H9 (cell line): ENCODE data around the gene UNC5C. TPM values are rescaled to one million over a fixed set of nuclear protein-coding genes. Genes with fewer than 3 reads are reported as not detected.

Experiments
- DNase-seq: peaks from one replicate; pipeline ENCODE4 v3.0.0-alpha.2; 2017
- H2AFZ ChIP-seq: one replicate; pipeline ENCODE4 v1.6.1; 2013; ENCODE audit warnings: mild to moderate bottlenecking, low read length, control low read depth, moderate library complexity
- H2AK5ac ChIP-seq: 2 replicates; pipeline ENCODE4 v1.6.1; 2013; ENCODE audit warnings: low read length, control low read depth, mixed read lengths; ENCODE audit not compliant: insufficient read length
- H2BK120ac ChIP-seq: one replicate; pipeline ENCODE4 v1.6.1; 2013; ENCODE audit warnings: low read depth, mild to moderate bottlenecking, low read length, control low read depth, inconsistent platforms; ENCODE audit not compliant: poor library complexity, severe bottlenecking
- H2BK12ac ChIP-seq: 2 replicates; pipeline ENCODE4 v1.6.1; 2013; ENCODE audit warnings: low read length, control low read depth, mixed read lengths, low read depth; ENCODE audit not compliant: insufficient read length
- H2BK15ac ChIP-seq: 2 replicates; pipeline ENCODE4 v1.6.1; 2013; ENCODE audit warnings: low read depth, low read length, control low read depth
- H2BK20ac ChIP-seq: one replicate; pipeline ENCODE4 v1.6.1; 2013; ENCODE audit warnings: low read depth, mild to moderate bottlenecking, low read length, control low read depth, inconsistent platforms; ENCODE audit not compliant: poor library complexity, severe bottlenecking
- H2BK5ac ChIP-seq: 2 replicates; pipeline ENCODE4 v1.6.1; 2013; ENCODE audit warnings: low read length, control low read depth, mixed read lengths; ENCODE audit not compliant: insufficient read length
- H3K14ac ChIP-seq: 2 replicates; pipeline ENCODE4 v1.6.1; 2013; ENCODE audit warnings: low read length, control low read depth; ENCODE audit not compliant: insufficient read depth
- H3K18ac ChIP-seq: 2 replicates; pipeline ENCODE4 v1.6.1; 2013; ENCODE audit warnings: low read depth, mild to moderate bottlenecking, mixed read lengths, low read length, control low read depth; ENCODE audit not compliant: insufficient read length
- H3K23ac ChIP-seq: 2 replicates; pipeline ENCODE4 v1.6.1; 2013; ENCODE audit warnings: low read length, control low read depth, mixed read lengths, low read depth; ENCODE audit not compliant: insufficient read length
- H3K23me2 ChIP-seq: 2 replicates; pipeline ENCODE4 v1.6.1; 2013; ENCODE audit warnings: low read depth, mild to moderate bottlenecking, mixed read lengths, low read length, control low read depth; ENCODE audit not compliant: insufficient read length, poor library complexity, severe bottlenecking
- H3K27ac ChIP-seq: 2 replicates; pipeline ENCODE4 v1.5.1; 2013; ENCODE audit warnings: low read length, control low read depth, mixed read lengths, low read depth; ENCODE audit not compliant: insufficient read length
- H3K27me3 ChIP-seq: 2 replicates; pipeline ENCODE4 v1.6.1; 2013; ENCODE audit warnings: low read length, control low read depth, inconsistent platforms; ENCODE audit not compliant: insufficient read depth
- H3K4ac ChIP-seq: 2 replicates; pipeline ENCODE4 v1.6.1; 2013; ENCODE audit warnings: low read depth, mild to moderate bottlenecking, control low read depth, inconsistent platforms, low read length, moderate library complexity
- H3K4me1 ChIP-seq: 2 replicates; pipeline ENCODE4 v1.6.1; 2013; ENCODE audit warnings: low read length, control low read depth, inconsistent platforms; ENCODE audit not compliant: insufficient read depth
- H3K4me2 ChIP-seq: 2 replicates; pipeline ENCODE4 v1.6.1; 2013; ENCODE audit warnings: low read length, control low read depth, mixed read lengths; ENCODE audit not compliant: insufficient read length, insufficient read depth
- H3K56ac ChIP-seq: 2 replicates; pipeline ENCODE4 v1.6.1; 2013; ENCODE audit warnings: low read depth, mild to moderate bottlenecking, mixed read lengths, low read length, control low read depth; ENCODE audit not compliant: insufficient read length
- H3K79me1 ChIP-seq: 2 replicates; pipeline ENCODE4 v1.6.1; 2013; ENCODE audit warnings: low read depth, mild to moderate bottlenecking, moderate library complexity, low read length, control low read depth, inconsistent platforms; ENCODE audit not compliant: insufficient read depth, poor library complexity, severe bottlenecking
- H3K79me2 ChIP-seq: 2 replicates; pipeline ENCODE4 v1.6.1; 2013; ENCODE audit warnings: low read length, control low read depth, inconsistent platforms; ENCODE audit not compliant: insufficient read depth
- H3K9ac ChIP-seq: 2 replicates; pipeline ENCODE4 v1.6.1; 2013; ENCODE audit warnings: low read length, control low read depth, mixed read lengths; ENCODE audit not compliant: insufficient read length; ENCODE audit errors: extremely low read depth
- H3K9me3 ChIP-seq: one replicate; pipeline ENCODE4 v1.6.1; 2013; ENCODE audit warnings: low read depth, low read length, inconsistent platforms; ENCODE audit not compliant: control insufficient read depth
- H3T11ph ChIP-seq: one replicate; pipeline ENCODE4 v1.6.1; 2013; ENCODE audit warnings: mild to moderate bottlenecking, low read length, control low read depth, inconsistent platforms
- H4K20me1 ChIP-seq: one replicate; pipeline ENCODE4 v1.6.1; 2013; ENCODE audit not compliant: control insufficient read depth, insufficient read length, insufficient read depth
- H4K5ac ChIP-seq: 2 replicates; pipeline ENCODE4 v1.6.1; 2013; ENCODE audit warnings: low read depth, mild to moderate bottlenecking, mixed read lengths, low read length, control low read depth; ENCODE audit not compliant: insufficient read length
- H4K8ac ChIP-seq: replicated peaks from 2 replicates; pipeline ENCODE4 v1.6.1; 2013; ENCODE audit warnings: low read length, control low read depth, mixed read lengths, low read depth; ENCODE audit not compliant: insufficient read length
- H4K91ac ChIP-seq: 2 replicates; pipeline ENCODE4 v1.6.1; 2013; ENCODE audit warnings: low read depth, mild to moderate bottlenecking, moderate library complexity, mixed read lengths, low read length, control low read depth; ENCODE audit not compliant: insufficient read length
- H3K27ac Mint-ChIP-seq, 3 experiments: 2 replicates in 2 of 3; 3 replicates in 1 of 3; pipeline ENCODE4 v1.8.0; 2020 to 2021; ENCODE audit warnings: mixed read lengths in 3 of 3, mild to moderate bottlenecking in 1 of 3, moderate library complexity in 1 of 3
- H3K27me3 Mint-ChIP-seq: 2 replicates; pipeline ENCODE4 v1.8.0; 2021; ENCODE audit warnings: low read depth, mild to moderate bottlenecking, moderate library complexity, mixed read lengths
- H3K36me3 Mint-ChIP-seq, 3 experiments: 2 replicates in 2 of 3; 3 replicates in 1 of 3; pipeline ENCODE4 v1.8.0; 2020 to 2021; ENCODE audit warnings: low read depth in 3 of 3, mixed read lengths in 3 of 3; ENCODE audit not compliant: insufficient read depth in 1 of 3
- H3K4me1 Mint-ChIP-seq, 2 experiments: 2 replicates each; pipeline ENCODE4 v1.8.0; 2020; ENCODE audit warnings: mixed read lengths in 2 of 2
- H3K4me3 Mint-ChIP-seq, 2 experiments: 2 replicates in 1 of 2; 3 replicates in 1 of 2; pipeline ENCODE4 v1.8.0; 2020 to 2021; ENCODE audit warnings: mild to moderate bottlenecking in 2 of 2, mixed read lengths in 2 of 2, moderate library complexity in 1 of 2
- H3K9me3 Mint-ChIP-seq, 2 experiments: 2 replicates in 1 of 2; 3 replicates in 1 of 2; pipeline ENCODE4 v1.8.0; 2020; ENCODE audit warnings: mild to moderate bottlenecking in 2 of 2, mixed read lengths in 2 of 2, moderate library complexity in 1 of 2
- WGBS: extraction: QIAGEN DNeasy Blood & Tissue Kit; methylation state at CpG from one replicate; pipeline ENCODE4 v1.1.7; 2013; ENCODE audit warnings: missing lambda C conversion rate, low lambda C conversion rate, mixed read lengths; ENCODE audit not compliant: insufficient read length; ENCODE audit errors: extremely low coverage; 5-methylcytosine and 5-hydroxymethylcytosine counted together
- total RNA-seq: library from RNA; stranded (reverse); gene quantifications from 2 replicates; pipeline ENCODE4 v1.2.1, GENCODE V29; 2021
- TF ChIP-seq, protein P1 (sequence below): fragments of 200-600 bp; sonication (generic); conservative IDR thresholded peaks from 3 replicates; pipeline ENCODE4 v1.8.0; 2021; ENCODE audit warnings: antibody characterized with exemption, mild to moderate bottlenecking

The UNC5C gene
- total RNA-seq, 1 experiment from 2014 or later = not detected

DNA sequence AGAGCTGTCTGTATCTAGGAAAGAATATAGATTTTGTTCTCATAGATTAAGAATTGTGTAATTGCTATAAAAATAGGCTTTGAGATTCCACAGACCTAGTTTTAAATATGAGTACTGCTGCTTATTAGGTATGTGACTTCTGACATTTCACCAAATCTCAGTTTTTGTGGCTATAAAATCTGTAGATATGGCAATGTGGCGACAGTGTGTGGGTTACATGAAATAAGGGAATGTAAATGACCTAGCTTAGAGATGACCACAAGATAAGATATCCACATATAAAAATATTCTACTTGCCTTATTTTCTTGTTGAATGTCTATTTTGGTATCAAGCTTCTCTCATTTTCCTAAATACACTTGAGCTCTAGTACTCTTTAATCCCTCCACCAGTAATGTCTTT lies 193.8 kb downstream of the UNC5C start:
- Mint-ChIP-seq H3K27ac (no peak overlapping the region), H3K27me3 (no peaks in the 10 kb centered on the region), H3K4me3 (no peak overlapping the region), H3K36me3 (no peaks in the 10 kb centered on the region), H3K9me3 (no peaks in the 10 kb centered on the region), H3K4me1 (peaks cover 8 to 9% of the 10 kb centered on the region in 2 experiments; a peak in 2 of 4 replicates)
- H2BK12ac ChIP-seq = no peak overlapping the region
- H3K4ac ChIP-seq = no peak overlapping the region
- H2BK120ac ChIP-seq = no peak overlapping the region
- H4K8ac ChIP-seq = no peak overlapping the region
- H4K5ac ChIP-seq = no peak overlapping the region
- H3K14ac ChIP-seq = no peak overlapping the region
- no peaks in the 10 kb centered on the region for H4K20me1 ChIP-seq
- no CpG with 5 or more reads among the region's 1 CpG for WGBS
- no peaks in the 10 kb centered on the region for H3K79me2 ChIP-seq
- no peaks in the 10 kb centered on the region for H3K9me3 ChIP-seq
- no peaks in the 10 kb centered on the region for H3K4me1 ChIP-seq
- no peaks in the 10 kb centered on the region for H3K27me3 ChIP-seq
- no peak for DNase-seq
- H3K23me2 ChIP-seq = no peaks in the 10 kb centered on the region
- H3K9ac ChIP-seq = no peak overlapping the region
- H3K18ac ChIP-seq = no peak overlapping the region
- no peak overlapping the region for H2AK5ac ChIP-seq
- no peak overlapping the region for H3K56ac ChIP-seq
- H3T11ph ChIP-seq = no peak overlapping the region
- H3K27ac ChIP-seq = no peak overlapping the region
- no peak overlapping the region for H4K91ac ChIP-seq
- no peaks in the 10 kb centered on the region for H3K79me1 ChIP-seq
- no peak overlapping the region for H2BK5ac ChIP-seq
- H2BK20ac ChIP-seq = no peak overlapping the region
- H2BK15ac ChIP-seq = no peak overlapping the region
- no peak overlapping the region for H3K4me2 ChIP-seq
- TF ChIP-seq, protein P1, sequence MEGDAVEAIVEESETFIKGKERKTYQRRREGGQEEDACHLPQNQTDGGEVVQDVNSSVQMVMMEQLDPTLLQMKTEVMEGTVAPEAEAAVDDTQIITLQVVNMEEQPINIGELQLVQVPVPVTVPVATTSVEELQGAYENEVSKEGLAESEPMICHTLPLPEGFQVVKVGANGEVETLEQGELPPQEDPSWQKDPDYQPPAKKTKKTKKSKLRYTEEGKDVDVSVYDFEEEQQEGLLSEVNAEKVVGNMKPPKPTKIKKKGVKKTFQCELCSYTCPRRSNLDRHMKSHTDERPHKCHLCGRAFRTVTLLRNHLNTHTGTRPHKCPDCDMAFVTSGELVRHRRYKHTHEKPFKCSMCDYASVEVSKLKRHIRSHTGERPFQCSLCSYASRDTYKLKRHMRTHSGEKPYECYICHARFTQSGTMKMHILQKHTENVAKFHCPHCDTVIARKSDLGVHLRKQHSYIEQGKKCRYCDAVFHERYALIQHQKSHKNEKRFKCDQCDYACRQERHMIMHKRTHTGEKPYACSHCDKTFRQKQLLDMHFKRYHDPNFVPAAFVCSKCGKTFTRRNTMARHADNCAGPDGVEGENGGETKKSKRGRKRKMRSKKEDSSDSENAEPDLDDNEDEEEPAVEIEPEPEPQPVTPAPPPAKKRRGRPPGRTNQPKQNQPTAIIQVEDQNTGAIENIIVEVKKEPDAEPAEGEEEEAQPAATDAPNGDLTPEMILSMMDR = no peak
- H3K23ac ChIP-seq = no peak overlapping the region
- H2AFZ ChIP-seq = no peak overlapping the region
